Measurements from ENCODE around the gene NHLH1.

NHLH1 gene

DNA sequence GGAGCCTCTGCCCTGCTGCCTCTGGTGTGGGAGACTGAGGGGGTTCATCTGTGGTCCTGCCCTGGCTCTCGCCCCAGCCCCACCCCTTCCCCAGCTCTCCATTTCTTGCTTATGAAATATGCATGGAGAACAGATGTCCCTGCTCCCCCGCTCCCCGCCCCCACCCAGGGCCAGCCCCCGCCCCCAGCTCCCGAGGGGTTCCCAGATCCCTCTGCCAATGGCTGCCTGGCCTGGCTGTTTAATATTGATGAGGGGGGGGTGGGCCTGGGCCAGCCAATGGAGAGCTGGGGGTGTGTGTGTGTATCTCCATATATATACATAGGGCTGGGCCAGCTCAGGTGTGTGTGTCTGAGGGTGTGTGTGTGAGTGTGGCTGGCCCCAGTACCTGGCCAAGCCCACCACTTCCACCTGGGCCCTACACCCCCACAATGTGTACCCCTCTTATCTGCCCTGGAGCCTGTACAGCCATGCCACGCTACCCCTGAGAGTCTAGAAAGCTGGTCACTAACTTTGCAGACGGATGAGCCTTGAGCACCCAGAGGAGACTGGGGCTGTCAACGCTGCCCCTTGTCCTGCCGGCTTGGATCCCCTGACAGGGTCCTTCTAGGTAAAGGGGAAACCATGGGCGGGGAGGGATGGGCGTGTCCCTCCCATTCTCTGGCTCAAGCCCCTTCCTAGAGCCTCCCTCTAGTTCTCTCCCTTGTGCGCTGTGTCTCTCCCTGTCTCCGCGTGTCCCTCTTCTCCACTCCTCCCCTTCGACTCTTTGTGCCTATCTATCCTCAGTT, at the start of gene NHLH1:
TSS of gene NHLH1 (plus strand) at position 341 of the 785 bp plus-strand sequence. CDS start 3,661 bp downstream, outside the sequence.
- DNase-seq = no peak

DNA sequence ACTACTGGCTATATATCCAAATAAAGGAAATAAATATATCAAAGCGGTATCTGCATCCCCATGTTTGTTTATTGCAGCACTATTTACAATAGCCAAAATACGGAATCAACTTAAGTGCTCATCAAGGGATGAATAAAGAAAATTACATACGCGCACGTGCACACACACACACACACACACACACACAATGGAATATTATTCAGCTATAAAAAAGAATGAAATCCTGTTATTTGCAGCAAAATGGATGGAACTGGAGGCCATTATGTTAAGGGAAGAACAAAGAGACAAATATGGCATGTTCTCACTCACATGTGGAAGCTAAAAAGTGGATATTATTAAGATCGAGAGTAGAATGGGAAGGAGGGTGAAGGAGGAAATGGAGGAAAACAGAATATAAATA, 44.0 kb upstream of the NHLH1 start:
- DNase-seq = no peak

DNA sequence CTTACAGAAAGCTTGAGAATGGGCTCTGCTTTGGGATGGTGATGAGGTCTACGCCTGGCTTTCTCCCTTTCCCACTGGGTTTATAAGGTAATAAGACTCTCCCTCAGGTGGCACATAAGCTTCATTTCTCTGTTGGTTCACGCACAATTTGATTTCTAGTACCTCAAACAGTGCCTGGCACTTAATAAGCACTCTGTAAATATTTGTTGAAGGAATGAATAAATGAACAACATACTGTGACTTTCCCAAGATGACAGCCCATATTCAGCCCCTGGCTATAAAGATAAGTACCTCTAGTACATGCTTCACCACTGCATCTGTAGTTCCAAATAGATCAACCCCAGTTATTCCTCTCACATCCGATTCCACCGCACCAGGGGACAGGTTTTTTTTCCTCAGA, 41.6 kb upstream of the NHLH1 start:
- no peak for DNase-seq

DNA sequence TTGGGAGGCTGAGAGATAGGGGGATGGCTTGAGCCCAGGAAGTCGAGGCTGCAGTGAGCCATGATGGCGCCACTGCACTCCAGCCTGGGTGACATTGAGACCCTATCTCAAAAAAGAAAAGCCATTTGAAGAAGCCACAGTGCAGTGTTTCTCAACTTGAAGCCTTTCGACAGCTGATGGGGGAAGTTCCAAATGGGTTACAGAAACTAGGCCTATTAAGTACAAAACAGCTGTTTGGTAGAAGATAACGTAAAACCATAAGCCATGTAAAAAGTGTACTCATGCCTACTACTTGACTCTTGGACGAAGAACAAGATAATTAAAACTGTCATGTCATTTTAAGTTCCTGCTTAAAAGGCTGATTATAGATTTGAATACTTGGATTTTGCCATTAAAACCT, 40.5 kb upstream of the NHLH1 start:
- no peak for DNase-seq

DNA sequence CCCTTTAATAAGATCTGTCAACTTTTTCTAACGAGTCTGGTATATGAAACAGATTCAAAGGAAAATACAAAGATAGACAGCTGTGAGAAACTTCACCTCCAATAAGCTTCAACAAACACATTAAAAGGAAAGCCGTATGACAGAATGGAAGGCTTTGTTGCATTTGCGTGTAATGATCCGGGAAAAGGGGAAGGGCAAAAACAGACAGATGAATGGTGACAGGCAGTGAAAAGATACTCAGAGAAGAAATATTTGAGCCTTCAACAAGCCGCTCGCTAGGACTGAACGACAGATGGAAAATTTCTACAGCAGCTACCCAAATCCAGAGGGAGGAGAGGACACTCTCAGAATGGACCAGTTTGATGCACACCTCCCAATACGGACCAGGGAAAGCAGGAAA, 38.7 kb upstream of the NHLH1 start:
- no peak for DNase-seq

DNA sequence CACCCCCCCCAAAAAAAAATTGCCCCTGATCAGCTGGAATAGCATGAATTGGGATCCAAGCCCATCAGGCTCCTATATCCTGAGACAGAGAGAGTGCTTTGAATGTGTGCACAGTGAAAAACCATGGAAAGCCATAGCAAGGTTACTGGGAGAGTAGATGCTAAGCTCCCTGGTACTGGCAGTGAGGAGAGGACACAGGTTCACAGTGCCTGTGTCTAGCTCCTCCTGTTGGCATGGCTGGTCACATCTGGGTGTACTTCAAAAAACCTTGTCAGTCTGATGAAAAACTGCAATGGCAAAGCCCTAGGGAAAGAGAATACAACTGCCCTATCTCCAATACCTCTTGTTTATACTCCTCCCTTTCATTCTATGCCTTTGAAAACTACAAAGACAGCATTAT, 36.8 kb upstream of the NHLH1 start:
- DNase-seq = no peak

DNA sequence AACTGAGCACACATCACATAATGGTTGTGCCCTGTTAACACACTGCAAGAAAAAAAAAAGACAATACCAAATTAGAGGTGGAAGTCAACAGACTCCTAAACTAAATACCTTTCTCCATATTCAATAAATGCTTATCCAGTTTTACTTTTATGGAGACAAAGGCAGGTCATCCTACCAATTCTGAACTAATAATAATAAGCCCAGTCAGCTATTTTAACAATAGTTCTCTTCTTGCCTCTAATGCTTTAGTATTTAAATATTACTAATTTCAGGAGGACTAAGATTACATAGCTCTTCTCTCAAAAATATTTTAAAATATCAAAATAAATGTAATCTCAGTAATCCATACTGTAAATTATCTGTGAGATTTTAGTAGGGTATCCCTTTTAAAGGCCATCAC, 34.4 kb upstream of the NHLH1 start:
- no peak for DNase-seq

DNA sequence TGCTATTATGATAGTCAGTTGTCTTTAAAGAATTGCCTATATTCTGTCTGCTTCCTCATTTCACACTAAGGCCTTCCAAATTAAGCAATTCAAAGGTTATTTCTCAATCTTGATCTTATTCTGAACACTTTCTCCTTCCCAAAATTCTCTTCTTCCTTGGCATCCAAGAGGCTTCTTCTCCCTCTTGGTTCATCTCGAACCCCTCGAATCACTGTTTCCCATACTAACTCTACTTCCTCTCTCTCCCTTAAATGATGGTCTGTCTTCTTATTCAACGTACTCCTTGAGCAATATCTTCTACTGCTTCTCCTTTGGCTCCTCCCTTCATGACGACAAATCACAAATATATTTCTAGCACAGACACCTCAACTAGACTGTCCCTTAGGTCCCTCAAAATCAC, 28.3 kb upstream of the NHLH1 start:
- DNase-seq = no peak

DNA sequence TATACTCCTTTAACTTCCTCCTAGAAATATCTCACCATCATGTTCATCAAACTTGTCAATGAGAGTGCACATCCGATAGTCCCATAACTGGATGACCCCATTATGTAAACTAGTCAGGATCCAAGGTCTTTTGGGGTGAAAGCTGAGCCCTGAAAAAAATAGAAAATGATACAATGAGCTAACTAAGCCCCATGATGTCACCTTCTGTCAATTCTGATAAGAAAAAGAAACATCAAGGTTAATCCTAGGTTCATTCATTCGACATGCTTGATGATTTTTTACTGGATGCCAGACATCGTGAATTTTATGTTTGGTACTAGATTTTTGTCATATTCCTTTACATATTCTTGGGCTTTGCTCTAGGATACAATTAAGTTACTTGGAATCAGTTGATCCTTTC, 26.7 kb upstream of the NHLH1 start:
- no peak for DNase-seq

DNA sequence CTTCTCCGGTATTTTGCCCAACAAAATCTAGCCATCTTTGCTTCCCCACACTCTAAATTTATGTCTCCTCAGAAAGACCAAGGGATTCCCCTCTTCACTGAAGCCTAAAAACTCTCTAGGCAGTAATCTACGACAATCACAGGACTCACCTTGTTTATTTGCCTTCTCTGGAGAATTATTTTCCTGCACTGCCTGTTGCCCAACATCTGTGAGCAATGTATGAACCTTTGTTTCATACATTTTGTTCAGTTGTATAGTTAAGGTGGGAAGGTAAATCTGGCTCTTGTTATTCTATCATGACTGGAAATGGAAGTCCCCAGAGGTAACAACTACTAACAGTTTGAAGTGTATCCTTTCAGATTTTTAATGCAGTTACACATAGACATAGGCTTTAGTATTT, 26.0 kb upstream of the NHLH1 start:
- DNase-seq = no peak

DNA sequence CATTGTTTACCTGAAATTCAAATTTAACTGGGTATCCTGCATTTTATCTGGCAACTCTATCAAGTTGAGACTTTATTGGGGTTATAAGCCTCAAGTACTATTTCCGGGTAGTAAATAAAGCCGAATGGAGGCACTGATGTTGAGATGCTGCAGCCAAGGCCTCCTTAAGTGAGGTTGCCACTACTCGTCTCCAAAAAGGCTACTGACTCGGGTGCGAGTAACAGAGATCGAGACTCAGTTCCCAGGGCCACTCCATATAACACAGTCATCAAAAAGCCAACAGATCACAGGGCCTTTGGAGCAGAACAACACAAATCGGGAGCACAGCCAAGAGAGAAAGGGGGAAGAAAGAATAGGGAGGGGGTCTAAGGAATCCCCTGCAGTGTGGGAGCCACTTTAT, 24.3 kb upstream of the NHLH1 start:
- no peak for DNase-seq

DNA sequence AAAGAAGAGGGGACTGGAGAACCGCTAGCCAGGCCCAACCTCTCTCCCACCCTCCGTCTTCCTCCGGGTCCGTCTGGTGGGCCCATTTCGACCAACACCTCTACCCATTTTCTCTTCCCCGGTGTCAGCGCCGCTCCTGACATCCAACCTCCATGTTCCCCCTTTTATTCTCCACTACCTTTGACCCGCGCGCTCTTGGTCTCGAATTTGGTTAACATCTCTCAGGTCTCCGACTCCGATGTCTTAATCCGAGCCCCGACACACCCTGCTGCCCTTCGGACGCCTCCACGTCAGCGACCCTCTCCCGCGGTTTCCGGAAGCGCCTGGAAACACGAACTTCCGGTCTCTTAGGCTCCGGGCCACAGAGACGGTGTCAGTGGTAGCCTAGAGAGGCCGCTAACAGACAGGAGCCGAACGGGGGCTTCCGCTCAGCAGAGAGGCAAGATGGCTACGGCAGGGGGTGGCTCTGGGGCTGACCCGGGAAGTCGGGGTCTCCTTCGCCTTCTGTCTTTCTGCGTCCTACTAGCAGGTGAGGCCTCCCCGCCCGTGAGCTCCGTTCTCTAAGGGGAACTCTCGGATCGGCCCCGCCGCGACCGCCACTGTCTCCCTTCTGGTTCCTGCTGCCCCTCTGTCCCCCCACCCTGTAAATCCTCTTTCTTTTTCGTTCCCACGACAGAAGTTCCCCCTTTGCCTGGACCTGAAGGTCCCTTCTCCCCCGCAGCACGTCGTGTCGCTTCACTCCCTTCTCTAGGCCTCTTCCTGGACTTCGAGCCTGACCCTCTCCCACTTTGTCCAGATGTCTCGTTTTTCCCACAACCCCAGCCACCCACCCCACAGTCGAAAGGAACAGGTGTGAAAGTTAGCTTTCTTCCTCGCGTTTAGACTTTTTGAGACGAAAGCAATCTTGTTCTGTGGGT, 23.7 kb upstream of the NHLH1 start, which contains the start of the genes COPA and NCSTN:
TSS of gene COPA (minus strand) at position 298 of the 917 bp plus-strand sequence. CDS start at position 218, 80 bp downstream.
TSS of gene NCSTN (plus strand) at position 431 of the 917 bp plus-strand sequence. CDS start at position 445, 14 bp downstream.
- peak; percentile 85 for DNase-seq

DNA sequence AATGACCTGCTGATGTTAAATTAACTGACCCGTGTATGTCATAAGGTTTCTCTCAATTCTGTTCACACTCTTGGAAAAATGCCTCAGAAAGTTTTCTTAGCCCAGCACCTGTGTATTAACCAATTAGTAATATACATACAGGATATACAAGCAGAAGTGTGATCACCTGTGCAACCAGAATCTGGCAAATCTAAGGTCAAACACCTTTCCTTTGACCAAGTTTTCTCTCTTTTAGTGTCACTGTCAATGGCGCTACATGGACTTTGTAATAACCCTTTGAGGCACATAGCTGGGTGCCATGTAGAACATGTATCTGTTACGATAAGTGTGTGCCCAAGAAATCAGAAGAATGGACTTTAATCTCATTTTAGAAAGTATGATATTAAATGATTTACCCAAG, 22.6 kb upstream of the NHLH1 start:
- no peak for DNase-seq

DNA sequence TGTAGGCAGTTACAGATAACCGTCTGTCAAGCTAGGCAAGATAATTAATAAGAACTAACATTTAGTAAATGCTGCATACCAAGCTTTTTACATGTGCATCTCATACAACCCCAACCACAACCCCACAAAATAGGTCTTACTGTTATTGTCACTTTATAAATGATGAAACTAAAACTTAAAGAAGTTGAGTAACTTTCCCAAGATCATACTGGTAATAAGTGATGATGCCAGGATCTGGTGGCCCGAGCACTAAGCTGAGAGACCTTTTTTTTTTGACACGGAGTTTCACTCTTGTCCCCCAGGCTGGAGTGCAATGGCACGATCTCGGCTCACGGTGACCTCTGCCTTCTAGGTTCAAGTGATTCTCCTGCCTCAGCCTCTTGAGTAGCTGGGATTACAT, 21.9 kb upstream of the NHLH1 start:
- no peak for DNase-seq

DNA sequence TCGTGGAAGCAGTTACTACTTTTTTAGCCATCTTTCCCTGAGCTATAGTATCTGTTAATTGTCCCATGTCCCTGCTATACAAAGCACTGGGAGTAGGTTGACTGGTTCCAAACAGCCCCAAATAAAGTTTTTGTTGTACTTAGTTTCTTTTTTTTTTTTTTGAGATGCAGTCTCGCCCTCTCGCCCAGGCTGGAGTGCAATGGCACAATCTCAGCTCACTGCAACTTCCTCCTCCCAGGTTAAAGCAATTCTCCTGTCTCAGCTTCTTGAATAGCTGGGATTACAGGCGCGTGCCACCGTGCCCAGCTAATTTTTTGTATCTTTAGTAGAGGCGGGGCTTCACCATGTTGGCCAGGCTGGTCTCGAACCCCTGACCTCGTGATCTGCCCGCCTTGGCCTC, 20.4 kb upstream of the NHLH1 start:
- DNase-seq = no peak

DNA sequence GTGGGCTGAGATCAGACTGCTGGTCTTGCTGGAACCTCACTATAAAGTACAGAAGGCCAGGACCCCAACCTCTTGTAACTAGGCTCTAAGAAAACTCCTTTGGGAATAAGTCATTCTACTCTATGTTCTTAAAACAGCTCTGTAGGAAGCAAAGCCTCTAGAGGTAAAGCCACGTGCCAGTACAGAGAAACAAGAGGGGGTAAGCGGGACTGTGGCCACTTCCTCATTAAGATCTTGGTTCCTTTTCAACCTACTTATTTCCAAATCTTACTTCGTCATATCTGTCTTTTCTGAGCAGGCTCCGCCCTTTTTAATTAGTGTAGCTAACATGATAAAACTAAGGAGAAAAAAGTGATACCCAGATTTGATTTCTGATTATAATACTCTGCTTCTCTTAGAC, 19.9 kb upstream of the NHLH1 start:
- DNase-seq = no peak

DNA sequence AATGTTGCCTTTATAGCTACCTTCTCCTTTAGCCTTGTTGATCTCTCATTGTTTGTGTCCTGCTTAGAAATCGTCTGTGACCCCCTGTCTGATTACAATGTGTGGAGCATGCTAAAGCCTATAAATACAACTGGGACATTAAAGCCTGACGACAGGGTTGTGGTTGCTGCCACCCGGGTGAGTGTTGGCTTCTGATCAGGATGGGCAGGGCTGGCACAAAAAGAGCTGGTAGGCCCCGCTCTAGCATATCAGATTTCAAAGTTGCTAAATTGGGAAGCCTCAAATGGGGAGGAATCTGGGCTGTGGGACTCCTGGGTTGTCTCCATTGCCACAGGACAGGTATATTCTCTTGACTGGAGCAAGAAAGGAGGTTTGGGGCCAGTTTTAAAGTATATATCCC, 15.2 kb upstream of the NHLH1 start:
- no peak for DNase-seq

DNA sequence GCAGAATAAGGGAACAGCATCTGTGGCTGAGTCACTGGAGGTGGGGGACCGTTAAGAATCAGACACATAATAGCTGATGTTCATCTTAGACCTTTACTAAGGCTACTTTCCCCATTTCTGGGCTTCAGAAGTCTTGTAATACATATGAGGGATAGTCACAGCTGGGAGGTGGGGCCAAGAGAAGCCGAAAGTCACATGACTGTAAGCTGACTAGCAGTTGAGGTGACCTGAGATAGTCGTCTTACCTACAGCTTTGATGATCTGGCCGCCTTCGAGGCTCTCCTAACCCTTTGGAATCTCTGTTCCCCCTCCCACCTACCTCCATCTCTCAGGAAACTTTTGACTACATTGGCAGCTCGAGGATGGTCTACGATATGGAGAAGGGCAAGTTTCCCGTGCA, 14.3 kb upstream of the NHLH1 start:
- DNase-seq = no peak

DNA sequence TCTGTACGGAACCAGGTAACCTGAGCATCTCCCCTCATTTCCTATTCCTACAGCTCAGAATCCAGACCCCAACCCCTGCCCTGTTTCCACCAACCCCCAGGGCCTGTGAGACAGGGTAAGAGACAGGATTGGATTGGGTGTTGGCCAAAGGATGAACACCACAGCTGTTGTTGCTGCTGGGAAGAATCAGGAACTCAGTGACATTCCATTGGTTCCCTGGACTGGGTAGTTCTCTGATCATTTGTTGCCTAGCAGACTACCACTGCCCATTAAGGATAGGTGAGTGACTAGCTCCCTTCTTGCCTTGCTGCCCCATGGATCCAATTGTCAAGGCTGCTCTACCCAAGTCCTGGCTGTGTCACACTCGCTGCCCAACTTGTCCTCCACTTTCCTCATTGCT, 13.6 kb upstream of the NHLH1 start:
- no peak for DNase-seq

DNA sequence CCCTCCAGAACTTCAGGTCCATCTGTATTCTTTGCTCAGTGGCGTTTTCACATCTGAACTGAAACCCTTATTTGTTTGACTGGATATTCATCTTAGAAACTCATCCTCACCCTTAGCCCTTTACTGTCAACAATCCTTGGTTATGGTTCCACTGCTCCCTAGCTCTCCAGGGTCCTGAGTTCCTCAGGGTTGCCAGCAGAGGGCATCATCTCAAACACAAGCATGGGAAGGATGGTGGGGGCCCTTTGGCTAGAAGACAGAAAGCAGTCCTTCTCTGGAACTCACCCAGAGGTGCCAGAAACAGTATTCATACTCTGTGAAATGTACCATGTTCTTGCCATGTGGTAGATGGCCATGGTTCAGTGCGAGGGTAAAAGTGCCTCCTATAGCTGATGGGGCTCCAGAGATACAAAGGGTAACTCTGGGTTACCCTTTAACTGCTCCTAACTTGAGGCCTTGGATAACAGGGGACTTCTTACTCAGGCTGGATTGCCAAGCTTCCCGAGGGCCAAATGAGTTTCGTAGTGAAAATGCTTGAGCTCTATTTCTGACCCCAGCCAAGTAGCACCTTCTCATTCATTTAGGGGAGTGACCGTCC, 12.4 kb upstream of the NHLH1 start:
- DNase-seq = no peak

DNA sequence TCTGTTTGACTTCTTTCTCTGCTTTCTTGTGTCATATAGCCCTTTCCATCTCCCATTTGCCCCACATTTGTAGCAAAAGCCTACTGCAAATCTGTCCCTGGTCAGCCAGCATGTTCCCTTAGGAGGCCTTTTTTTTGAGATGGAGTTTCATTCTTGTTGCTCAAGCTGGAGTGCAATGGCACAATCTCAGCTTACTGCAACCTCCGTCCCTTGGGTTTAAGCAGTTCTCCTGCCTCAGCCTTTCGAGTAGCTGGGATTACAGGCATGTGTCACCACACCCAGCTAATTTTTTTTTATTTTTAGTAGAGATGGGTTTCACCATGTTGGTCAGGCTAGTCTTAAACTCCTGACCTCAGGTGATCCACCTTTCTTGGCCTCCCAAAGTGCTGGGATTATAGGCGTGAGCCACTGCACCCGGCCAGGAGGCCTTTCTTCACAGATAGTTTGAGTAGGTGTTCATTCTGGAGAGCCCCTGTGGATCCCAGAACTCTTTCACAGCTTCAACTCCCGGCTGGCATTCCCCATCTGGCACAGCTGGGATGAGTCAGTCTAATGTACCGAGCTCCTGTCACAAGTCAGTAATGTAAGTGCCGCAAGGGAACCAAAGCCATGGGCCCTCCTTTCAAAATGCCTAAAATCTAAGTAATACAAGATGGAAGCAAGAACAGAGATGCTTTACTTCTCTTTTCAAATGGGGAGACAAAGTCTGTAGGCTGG, 9.4 kb upstream of the NHLH1 start:
- DNase-seq = no peak

DNA sequence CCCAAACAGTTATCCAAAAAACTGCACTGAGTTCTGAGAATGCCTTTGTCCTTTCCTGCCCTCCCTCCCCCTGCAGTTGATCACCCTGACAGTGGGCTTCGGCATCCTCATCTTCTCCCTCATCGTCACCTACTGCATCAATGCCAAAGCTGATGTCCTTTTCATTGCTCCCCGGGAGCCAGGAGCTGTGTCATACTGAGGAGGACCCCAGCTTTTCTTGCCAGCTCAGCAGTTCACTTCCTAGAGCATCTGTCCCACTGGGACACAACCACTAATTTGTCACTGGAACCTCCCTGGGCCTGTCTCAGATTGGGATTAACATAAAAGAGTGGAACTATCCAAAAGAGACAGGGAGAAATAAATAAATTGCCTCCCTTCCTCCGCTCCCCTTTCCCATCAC, 8.8 kb upstream of the NHLH1 start:
- no peak for DNase-seq

Data from activated CD8-positive, alpha-beta memory T cell treated with anti-CD3 and anti-CD28 coated beads, Interleukin-2, amount 50 U/mL, for 4 hours (primary cell).